ENCODE measurements around the gene CCR5AS.

- TF ChIP-seq CTCF (IDR thresholded peaks at IDR 0.05), result no peak
- no peak for TF ChIP-seq EP300 (IDR thresholded peaks at IDR 0.05)
- no peak for TF ChIP-seq POLR2A (IDR thresholded peaks at IDR 0.05)
Measured at GRCh38 chr3:46455231-46456115, 48.6 kb upstream of the CCR5AS start.

All from suprapubic skin (tissue), 3 donors.